VCaP (cell line): ENCODE results near the gene ACAA1.

Source experiments
- H3K27ac ChIP-seq: fragments of 450-650 bp; 2 replicates; pipeline ENCODE4 v1.5.1; 2017
- TF ChIP-seq, protein P1 (sequence below): fragments of 450-650 bp; conservative IDR thresholded peaks from 2 replicates; pipeline ENCODE4 v1.5.1; 2017; ENCODE audit warnings: mild to moderate bottlenecking, moderate library complexity

ACAA1 gene

DNA sequence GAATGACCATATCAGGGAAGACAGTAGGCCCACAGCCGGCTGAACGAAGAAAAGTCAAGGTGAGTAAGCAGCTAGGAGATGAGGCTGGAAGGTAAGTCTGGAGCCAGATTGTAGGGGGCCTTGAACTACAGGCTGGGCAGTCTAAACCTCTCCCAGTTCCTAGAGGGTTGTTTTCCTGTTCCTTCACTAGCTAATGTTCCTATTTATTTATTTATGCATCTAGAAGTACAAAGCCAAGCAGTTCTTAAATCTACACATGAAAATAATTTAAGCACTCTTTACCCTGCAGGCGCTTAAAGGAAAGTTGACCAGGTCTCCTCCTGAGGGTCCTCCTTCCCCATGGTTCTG is 3.7 kb downstream of the ACAA1 start:
- TF ChIP-seq, protein P1, sequence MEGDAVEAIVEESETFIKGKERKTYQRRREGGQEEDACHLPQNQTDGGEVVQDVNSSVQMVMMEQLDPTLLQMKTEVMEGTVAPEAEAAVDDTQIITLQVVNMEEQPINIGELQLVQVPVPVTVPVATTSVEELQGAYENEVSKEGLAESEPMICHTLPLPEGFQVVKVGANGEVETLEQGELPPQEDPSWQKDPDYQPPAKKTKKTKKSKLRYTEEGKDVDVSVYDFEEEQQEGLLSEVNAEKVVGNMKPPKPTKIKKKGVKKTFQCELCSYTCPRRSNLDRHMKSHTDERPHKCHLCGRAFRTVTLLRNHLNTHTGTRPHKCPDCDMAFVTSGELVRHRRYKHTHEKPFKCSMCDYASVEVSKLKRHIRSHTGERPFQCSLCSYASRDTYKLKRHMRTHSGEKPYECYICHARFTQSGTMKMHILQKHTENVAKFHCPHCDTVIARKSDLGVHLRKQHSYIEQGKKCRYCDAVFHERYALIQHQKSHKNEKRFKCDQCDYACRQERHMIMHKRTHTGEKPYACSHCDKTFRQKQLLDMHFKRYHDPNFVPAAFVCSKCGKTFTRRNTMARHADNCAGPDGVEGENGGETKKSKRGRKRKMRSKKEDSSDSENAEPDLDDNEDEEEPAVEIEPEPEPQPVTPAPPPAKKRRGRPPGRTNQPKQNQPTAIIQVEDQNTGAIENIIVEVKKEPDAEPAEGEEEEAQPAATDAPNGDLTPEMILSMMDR: no peak
- H3K27ac ChIP-seq: peak overlapping the region; percentile 11; the same call in 1 of the 2 replicates

DNA sequence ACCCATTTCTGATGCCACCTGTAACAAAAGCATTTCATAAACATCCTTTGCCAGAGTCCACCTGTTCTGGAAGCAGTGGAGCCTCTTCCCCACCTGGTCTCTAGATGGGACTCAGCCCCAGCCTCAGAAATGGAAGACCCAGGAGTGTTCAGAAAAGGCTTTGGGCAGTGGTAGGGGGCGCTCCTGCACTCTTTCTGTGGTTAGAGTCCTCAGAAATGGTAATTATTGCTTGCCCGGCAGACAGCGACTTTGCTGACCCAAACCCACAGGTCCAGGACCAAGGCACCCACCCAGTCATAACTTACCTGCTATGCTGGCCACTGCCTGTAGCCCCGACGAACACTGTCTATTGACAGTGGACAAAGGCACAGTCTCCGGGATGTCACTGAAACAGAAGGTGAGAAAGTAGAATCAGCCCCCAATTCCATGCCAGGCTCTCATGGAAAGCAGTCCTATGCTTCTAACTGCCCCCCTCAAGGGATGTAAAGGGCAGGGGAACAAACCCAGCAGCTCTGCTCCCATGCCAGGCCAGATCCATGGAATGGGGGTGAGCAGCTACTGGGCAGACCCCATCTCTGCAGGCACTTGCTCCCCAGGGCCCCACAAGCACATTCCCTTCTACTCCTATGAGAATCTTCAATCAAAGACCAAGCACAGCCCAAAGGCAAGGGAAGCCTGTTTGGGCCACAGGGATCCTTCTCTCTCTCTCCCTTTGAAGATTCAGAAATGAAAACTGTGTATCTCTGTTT is 5.1 kb downstream of the ACAA1 start:
- H3K27ac ChIP-seq: no peak overlapping the region

DNA sequence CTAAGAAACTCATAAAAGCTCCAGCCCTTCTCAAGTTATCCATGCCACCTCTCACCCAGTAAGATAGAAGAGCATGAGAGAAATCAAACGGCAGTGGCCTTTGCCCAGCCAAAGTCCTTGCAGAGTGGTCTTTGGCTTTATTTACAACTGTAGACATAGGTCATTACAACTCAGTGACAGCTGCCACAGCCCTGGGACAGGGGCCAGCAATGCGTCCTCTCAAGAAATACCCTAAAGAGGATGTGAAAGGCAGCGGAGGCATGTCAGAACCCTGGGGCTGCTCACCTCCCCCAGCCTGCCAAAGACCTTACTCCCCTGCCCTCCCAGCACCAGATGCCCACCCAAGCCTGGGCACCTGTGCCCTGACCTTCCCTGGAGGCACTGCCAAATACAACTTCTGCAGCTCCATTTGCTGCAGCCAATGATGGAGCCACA is 6.3 kb downstream of the ACAA1 start:
- H3K27ac ChIP-seq: no peak overlapping the region
- TF ChIP-seq, protein P1: no peak

More for the DNA sequence above, 5.1 kb downstream of the ACAA1 start:
- TF ChIP-seq, protein P1: peak; percentile 42; the same call in 1 of the 2 replicates

DNA sequence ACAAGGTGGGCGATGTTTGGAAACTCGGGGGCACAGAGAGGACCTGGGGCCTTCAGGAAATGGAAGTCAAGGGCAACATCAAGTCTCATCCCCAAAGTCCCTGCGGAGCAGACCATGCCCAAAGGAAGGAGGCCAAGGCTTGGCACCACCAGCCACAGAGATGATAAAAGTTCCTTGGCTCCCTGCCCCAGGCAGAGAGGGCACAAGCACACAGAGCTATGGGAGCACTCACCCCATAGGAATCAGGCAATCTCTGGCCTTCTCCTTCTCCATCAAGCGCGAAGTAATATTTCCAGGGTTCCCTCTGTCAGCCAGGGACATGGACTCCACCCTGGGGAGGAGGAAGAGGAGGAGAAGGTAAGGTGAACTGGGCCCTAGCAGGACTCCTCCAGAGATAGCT is 7.9 kb downstream of the ACAA1 start:
- TF ChIP-seq, protein P1: no peak
- H3K27ac ChIP-seq: no peak overlapping the region

DNA sequence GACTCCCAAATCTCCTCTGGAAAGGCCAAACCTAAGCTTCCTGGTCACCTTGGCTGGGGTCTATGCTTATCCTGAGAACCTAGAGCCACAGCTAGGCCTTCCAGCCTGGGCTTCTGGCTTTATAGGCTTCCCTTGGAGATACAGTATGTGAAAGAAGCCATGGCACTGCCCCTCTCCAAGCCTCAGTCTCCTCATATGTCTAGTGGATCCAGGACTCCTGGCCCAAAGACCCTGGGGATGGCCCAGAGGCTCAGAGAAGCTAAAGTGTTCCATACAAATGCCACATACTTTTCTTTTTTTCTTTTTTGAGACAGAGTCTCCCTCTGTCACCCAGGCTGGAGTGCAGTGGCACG is 8.6 kb downstream of the ACAA1 start:
- TF ChIP-seq, protein P1: no peak

DNA sequence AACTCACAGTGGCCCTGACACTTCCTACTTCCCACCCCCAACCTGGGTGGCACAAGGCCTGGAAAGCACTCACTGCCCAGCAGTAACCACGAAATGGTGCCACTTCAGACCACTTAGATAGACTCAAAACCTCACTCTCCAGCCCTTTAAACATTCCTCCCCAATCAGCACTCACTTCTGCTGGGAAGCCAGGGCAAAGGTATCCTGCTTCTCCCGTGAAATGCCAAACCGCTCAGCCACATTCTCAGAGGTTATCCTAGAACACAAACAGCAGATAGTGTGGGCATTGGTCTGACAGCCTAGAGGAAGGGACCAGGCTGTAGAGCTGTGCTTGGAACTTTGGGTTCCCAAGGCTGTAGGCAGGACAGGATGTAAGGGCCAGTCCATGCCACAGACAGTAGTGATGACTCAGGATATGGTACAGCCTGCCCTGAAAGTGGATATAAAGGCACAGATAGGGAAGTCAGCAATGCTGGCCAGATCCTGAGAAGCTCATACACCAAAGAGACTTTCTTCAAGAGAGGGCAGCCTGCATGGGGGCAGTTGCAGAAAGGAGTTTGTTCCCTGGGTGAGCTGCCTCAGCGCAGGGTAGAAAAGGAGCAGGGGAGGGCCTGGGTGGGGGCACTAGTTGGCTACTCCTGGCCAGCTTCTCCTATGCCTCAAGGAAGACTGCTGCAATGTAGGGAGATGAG is 9.2 kb downstream of the ACAA1 start:
- TF ChIP-seq, protein P1: no peak
- H3K27ac ChIP-seq: no peak overlapping the region

More for the DNA sequence above, 8.6 kb downstream of the ACAA1 start:
- no peak overlapping the region for H3K27ac ChIP-seq

DNA sequence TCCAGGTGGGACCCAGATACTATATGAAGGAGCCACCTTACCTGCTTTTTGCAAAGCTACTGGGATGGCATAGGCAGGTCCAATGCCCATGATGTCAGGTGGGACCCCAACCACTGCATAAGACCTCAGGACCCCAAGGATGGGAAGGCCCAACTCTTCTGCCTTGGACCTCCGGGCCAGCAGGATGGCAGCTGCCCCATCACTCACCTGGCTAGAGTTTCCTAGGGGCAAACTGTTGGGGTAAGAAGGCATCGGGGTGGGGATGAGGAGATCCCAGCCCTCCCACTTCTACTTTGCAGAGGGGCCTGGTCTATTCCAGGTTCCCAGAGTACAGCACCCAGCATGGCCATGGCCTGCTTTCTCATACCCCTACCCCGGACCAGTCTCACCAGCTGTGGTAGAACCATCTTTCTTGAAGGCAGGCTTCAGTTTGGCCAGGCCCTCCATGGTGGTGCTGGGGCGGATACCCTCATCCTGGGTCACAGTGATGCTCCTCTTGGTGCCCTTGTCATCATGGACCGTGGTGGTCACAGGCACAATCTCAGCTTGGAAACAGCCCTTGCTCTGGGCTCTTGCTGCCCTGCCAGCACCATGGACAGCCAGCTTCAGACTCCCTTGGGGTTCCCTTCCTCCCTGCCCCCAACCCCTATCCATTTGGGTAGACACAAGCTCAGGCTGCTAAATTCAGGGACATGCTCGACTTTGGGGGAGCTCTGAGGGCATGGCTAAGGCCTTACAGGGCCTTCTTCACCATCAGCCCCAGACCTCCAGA is 10.6 kb downstream of the ACAA1 start:
- TF ChIP-seq, protein P1: no peak
- no peak overlapping the region for H3K27ac ChIP-seq
